ENCODE data around the gene SLC24A4.

Gene SLC24A4, protein sequence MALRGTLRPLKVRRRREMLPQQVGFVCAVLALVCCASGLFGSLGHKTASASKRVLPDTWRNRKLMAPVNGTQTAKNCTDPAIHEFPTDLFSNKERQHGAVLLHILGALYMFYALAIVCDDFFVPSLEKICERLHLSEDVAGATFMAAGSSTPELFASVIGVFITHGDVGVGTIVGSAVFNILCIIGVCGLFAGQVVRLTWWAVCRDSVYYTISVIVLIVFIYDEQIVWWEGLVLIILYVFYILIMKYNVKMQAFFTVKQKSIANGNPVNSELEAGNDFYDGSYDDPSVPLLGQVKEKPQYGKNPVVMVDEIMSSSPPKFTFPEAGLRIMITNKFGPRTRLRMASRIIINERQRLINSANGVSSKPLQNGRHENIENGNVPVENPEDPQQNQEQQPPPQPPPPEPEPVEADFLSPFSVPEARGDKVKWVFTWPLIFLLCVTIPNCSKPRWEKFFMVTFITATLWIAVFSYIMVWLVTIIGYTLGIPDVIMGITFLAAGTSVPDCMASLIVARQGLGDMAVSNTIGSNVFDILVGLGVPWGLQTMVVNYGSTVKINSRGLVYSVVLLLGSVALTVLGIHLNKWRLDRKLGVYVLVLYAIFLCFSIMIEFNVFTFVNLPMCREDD

DNA sequence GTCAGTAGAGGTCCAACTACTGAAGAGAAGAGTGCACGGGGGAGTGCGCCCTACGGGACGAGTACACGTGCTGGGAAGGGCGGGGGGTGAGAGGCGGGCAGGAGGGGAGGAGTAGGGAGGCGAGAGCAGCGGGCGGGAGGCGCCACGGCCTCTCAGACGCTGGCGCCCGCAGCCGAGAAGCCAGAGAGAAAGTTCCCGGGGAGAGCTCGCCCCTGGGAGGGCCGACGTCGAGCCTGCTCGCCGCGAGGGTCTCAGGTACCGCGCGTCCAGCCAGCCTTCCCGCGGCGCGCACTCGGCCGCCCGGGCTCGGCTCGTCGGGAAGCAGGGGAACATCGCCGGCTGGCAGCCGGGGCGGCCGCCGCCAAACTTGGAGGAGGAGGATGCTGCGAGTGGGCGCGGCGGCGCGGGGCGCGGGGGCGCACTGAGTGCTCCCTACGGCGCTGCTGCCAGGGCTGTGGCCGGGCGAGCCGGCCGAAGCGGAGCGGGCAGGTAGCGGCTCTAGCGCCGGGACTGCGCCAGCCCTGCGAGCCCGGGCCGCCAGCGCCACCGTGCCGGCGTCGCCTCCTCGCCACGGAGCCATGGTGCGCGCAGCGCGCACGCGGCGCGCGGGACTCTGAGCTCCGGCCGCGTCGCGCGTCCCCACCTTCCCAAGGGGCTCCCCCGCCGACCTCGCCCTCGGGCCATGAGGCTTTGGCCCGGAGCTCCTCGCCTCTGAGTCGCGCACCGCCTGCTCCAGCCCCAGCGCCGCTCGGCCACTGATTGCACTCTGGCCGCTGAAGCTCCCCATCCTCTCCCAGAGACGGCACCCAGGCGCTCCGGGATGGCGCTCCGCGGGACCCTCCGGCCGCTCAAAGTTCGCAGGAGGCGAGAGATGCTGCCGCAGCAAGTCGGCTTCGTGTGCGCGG lies at the start of gene SLC24A4:
Gene SLC24A4 (plus strand): TSS at position 155 of the 905 bp plus-strand sequence. CDS start 666 bp downstream, at position 821.
- no peak for DNase-seq (ENCODE audit: low read depth, low spot score)

DNA sequence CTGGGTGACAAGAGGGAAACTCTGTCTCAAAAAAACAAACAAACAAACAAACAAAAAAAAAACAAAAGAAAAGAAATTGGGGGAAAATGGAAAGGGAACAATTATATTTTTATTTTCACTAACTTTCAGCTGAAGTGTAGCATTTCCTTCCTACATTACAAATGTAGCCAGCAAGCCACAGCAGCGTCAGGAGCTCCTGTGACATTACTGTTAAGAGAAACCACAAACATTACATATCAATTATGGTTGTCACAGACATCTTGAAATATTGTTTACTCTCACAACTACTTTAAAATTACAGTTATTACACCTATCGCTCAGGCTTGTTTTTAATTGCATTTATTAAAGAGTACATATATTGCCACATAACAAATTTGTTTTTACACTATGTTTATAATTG lies 49.8 kb upstream of the SLC24A4 start:
- no peak for DNase-seq (ENCODE audit: low read depth, low spot score)

DNA sequence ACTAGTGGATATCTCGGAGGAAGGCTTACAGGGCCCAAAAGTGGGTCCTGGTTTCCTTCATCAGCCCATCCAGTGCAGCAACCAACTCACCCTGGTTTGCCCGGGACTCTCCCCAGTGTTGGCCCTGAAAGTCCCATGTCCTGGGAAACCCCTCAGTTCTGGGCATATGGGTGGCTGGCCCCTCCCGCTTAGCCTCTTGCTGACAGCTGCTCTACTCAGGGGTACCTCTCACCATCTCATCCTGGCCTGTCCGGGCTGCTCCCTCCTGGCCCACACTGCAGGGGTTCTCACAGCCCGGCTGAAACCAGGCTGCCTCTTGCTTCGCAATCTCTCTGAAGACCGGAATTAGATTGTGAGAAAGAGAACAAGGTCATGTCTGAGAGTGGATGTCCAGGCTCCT lies 48.9 kb upstream of the SLC24A4 start:
- no peak for DNase-seq (ENCODE audit: low read depth, low spot score)

DNA sequence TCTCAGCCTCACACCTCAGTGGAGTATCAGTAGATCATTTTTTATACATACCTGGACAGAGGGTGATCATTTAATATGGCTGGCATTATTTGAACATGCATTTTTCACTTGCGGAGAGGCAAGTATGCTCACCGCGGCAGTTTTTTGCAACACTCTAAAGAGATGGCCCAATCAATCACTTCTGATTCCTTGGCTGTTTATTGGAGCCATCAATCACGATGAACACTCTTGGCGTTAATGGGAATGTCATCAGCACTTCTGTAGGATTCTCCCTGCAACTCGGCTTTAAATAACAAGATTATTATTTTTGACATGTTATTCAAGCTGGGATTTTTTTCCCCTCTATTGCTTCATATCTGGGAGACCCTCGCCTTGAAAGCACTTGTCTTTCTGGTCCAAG lies 46.9 kb upstream of the SLC24A4 start:
- no peak for DNase-seq (ENCODE audit: low read depth, low spot score)

- DNase-seq (ENCODE audit: low read depth, low spot score): no peak
Measured at GRCh38 chr14:92277031-92277430, 45.9 kb upstream of the SLC24A4 start.

- DNase-seq (ENCODE audit: low read depth, low spot score): no peak
Measured at GRCh38 chr14:92280554-92281262, 42.3 kb upstream of the SLC24A4 start.

GRCh38 chr14:92282669-92283068 lies 40.3 kb upstream of the SLC24A4 start:
- DNase-seq (ENCODE audit: low read depth, low spot score): no peak

GRCh38 chr14:92285311-92285710 lies 37.7 kb upstream of the SLC24A4 start:
- no peak for DNase-seq (ENCODE audit: low read depth, low spot score)

DNA sequence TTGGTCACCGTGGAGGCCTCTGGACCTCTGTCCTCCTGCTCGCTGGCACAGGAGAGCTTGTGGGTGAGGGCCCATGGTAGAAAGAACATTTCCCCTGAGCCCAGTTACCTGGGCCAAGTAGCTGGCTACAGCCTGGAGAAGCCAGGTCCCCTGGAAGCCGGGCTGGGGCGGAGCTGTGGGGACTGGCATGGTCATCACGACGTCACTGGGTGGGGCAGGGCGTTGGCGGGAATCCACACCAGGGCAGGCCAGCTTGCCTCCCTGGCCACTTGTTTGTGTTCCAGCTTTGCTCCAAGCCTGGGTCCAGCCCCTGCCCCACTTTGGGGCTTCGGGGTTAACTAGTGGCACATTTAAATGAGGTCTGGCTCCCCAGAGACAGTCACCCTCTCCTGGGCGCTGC lies 35.0 kb upstream of the SLC24A4 start:
- no peak for DNase-seq (ENCODE audit: low read depth, low spot score)

DNA sequence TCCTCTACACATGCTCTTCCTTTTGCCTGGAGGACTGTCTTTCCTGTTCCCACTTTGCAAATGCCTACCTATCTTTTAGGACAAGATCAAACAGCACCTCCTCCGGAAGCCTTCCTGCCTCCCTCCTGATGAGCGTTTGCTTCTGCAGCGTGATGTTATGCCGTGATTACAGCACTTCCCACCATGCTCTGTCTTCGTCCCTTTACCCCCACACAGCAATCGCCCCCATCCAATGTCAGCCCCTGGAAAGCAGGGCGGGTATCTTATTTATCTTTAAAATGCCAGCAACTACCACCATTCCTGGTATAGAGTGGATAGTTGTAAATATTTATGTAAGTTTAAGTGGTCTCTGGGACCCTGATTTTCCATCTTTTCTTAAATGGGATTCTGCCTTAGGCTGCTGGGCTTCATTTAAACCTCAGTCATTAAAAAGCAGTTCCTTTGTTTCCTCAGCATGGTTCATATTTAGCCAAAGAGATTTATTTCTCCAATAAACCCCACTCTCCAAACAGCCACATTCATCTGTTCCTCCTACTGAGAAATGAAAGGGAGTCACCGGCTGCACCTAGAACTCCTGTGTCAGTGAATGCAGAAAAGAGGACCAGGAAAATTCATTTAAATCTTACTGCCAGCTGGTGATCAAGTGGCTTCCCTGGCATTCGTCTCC lies 33.8 kb upstream of the SLC24A4 start:
- no peak for DNase-seq (ENCODE audit: low read depth, low spot score)

- no peak for DNase-seq (ENCODE audit: low read depth, low spot score)
Measured at GRCh38 chr14:92292673-92293072, 30.3 kb upstream of the SLC24A4 start.

DNA sequence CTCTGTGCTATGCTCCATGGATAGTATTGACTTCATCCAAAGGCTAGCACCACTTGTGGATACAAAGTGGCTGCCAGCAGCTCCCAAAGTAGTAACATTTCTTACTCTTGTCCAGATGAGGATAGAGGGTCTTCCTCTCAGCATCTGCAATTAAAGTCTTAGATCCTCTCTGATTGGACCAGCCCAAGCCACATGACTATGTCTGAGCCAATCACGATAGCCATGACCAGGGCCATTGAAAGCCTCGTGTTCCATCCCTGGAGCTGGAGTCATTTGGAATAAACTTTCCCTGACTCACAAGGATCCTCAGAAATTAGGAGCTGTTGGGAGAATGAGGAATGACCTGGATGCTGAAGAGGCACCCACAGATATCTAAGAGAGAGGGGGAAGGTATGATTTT lies 28.5 kb upstream of the SLC24A4 start:
- DNase-seq (ENCODE audit: low read depth, low spot score): no peak

GRCh38 chr14:92297818-92298595 lies 25.0 kb upstream of the SLC24A4 start:
- no peak for DNase-seq (ENCODE audit: low read depth, low spot score)

- DNase-seq (ENCODE audit: low read depth, low spot score): no peak
Measured at GRCh38 chr14:92302481-92302880, 20.5 kb upstream of the SLC24A4 start.

DNA sequence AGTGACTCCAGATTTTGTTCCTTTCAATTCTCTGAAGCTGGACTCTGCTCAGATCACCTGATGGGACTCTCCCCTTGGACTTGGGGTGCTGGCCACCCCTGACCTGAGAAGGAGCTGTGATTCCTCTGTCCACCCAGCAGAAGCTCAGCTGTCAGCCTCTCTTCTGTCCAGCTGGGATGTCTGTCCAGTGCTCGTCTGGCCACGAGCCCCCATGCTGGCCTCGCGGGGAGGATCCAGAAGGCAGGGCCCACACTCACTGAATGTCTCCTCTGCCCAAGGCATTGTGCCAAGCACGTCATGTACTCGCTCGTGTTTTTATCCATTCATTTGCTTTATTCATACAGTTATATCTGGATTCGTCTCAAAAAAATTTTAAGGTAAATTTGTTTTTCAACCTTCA lies 14.2 kb upstream of the SLC24A4 start:
- DNase-seq (ENCODE audit: low read depth, low spot score): no peak

GRCh38 chr14:92309968-92310530 lies 12.9 kb upstream of the SLC24A4 start:
- no peak for DNase-seq (ENCODE audit: low read depth, low spot score)

DNA sequence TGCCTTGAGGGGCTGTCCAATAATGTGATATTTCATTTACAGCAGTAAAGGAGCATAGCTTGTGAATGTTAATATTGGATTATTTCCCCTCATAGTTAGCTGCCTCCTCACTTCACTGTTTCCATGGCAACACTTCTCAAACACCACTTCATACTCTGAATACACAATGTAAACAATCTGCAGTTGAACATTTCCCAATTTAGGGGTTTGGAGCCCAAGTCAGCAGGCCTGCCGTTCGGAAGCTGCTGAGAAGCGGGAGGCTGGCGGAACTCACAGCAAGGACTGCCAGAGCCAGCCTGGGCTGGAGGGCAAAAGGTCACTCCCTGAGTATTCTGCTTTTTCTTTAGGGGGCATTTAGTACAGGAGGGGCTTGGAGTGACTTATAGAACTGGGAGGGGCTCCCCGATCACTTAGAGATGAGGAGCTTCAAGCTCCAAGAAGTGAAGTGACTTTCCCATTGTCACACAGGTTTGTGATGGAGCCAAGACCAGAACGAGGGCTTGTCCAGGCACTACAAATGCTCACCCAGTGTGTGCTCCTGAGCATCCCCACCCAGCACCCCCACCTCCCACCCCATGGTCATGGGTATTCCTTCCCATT lies 12.1 kb upstream of the SLC24A4 start:
- DNase-seq (ENCODE audit: low read depth, low spot score): no peak

DNA sequence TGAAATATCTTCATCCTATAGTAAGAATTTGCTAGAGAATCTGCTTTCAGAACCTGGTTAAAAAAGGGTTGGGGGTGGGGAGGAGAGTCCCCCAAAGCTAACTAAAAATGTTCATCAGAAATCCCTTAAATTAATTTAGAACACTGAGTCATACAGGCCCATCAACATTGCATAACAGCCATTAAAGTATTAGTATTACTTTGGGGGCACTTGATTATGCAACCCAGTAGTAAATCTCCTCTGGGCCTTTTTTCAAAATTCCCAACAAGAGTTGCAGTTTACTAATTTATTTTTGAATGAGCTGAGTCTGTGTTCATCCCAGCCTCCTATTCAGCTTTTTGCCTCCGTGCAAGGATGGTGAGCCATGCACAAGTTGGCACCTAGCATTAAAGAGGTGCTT lies 8.8 kb upstream of the SLC24A4 start:
- DNase-seq (ENCODE audit: low read depth, low spot score): no peak

DNA sequence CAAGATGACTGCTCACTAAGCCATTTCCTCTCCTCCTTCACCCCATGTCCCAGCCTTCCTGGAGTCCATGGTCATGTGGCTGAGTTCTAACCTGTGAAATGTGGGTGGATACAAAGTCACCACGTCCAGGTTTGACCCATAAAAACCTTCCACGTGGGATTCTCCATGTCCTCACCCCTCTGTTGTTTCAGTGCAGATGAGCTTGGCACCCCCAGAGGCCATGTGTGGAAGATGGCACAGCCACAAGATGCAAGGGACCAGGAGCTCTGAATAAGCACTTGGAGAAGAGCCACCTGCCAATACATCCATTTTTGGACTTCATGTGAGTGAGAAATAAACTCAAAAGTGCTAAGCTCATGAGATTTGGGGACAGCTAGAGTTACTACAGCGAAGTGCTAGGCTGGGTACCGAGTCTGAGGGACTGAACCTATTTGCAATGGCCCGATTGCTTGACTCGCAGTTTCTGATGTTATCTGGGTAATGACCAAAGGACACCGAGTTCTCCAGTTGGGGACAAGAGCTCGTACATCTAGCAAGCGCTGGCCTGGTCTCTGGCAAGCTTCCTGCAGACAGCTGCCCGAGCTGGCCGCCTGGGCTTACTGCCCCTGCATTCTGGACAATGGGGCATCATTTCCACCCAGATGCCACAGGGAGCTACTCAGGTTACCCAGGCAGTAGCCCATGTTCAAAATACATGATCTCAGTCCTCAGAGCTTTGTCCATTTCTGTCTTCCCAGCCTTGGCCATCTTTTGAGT lies 7.7 kb upstream of the SLC24A4 start:
- DNase-seq (ENCODE audit: low read depth, low spot score): no peak
